AG09309 (cell line): ENCODE results near the gene WHRN.

Source experiments
- DNase-seq: peaks from one replicate; pipeline ENCODE4 v3.0.0-alpha.2; 2010; ENCODE audit warnings: low read depth
- H3K4me3 ChIP-seq: 2 replicates; pipeline ENCODE4 v1.5.1; 2011; ENCODE audit warnings: mild to moderate bottlenecking, low read depth, low read length, moderate library complexity; ENCODE audit not compliant: control insufficient read depth
- TF ChIP-seq, protein P1 (sequence below): IDR thresholded peaks from 2 replicates; pipeline ENCODE4 v1.5.1; 2011; ENCODE audit warnings: mild to moderate bottlenecking, low read depth, low read length, inconsistent platforms; ENCODE audit not compliant: insufficient read depth, control insufficient read depth; ENCODE audit errors: missing control alignments

WHRN gene

DNA sequence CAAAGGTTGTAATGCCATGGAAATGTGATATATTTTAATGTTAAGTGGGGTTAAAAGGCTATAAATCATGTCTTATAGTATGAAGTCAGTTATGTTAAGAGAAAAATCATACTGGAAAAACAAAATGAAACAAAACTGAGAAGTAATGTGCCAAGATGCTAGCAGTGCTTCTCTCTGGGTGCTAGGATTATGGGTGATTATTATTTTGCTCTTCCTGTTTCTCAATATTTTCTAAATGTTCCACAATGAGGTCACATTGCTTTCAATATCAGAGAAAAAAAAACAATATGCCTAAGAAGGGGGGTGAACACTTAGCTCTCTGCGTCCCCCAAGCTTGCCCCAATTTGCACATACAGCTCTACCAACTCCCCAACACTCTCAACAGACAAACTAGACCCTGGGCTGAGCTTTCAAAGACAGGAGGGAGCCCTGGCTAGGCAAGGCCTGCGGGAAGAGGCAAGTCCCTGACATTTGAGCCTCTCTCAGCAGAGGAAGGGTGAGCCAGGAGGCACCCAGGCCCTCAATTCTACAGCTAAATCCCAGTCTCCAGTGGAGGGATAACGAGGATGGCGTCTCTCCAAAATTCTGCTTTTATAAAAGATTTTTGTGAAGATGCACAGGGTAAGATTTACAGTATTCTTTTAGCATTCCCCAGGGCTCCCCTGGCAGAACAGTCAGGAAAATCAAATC, 24.4 kb downstream of the WHRN start:
- no peak for DNase-seq
- H3K4me3 ChIP-seq, result no peak overlapping the region
- TF ChIP-seq, protein P1, sequence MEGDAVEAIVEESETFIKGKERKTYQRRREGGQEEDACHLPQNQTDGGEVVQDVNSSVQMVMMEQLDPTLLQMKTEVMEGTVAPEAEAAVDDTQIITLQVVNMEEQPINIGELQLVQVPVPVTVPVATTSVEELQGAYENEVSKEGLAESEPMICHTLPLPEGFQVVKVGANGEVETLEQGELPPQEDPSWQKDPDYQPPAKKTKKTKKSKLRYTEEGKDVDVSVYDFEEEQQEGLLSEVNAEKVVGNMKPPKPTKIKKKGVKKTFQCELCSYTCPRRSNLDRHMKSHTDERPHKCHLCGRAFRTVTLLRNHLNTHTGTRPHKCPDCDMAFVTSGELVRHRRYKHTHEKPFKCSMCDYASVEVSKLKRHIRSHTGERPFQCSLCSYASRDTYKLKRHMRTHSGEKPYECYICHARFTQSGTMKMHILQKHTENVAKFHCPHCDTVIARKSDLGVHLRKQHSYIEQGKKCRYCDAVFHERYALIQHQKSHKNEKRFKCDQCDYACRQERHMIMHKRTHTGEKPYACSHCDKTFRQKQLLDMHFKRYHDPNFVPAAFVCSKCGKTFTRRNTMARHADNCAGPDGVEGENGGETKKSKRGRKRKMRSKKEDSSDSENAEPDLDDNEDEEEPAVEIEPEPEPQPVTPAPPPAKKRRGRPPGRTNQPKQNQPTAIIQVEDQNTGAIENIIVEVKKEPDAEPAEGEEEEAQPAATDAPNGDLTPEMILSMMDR, result no peak

DNA sequence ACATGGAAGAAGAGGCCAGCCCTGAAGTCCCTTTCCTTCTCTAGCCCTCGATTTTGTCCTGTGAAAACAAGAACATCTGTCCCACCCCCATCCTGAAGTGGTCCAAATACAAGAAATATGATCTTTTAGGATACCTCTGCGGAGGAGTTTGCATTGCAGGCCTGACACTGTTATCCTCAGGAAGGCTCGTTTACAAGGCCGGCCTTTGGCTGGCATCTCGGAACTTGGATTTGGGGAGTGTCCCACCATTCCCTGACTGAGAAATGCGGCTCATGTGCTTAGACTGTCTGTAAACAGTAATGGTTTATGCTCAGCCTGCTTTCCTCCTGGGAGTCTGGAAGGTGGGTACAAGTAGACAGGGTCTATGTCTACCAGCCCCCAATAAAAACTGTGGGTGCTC, 26.4 kb downstream of the WHRN start:
- TF ChIP-seq, protein P1, result no peak
- no peak for DNase-seq
- H3K4me3 ChIP-seq, result no peak overlapping the region

GRCh38 chr9:114478459-114478858, 26.8 kb downstream of the WHRN start:
- TF ChIP-seq, protein P1, result no peak
- H3K4me3 ChIP-seq, result no peak overlapping the region
- DNase-seq, result no peak

- TF ChIP-seq, protein P1, result no peak
Measured at GRCh38 chr9:114477642-114478041, 27.6 kb downstream of the WHRN start.

DNA sequence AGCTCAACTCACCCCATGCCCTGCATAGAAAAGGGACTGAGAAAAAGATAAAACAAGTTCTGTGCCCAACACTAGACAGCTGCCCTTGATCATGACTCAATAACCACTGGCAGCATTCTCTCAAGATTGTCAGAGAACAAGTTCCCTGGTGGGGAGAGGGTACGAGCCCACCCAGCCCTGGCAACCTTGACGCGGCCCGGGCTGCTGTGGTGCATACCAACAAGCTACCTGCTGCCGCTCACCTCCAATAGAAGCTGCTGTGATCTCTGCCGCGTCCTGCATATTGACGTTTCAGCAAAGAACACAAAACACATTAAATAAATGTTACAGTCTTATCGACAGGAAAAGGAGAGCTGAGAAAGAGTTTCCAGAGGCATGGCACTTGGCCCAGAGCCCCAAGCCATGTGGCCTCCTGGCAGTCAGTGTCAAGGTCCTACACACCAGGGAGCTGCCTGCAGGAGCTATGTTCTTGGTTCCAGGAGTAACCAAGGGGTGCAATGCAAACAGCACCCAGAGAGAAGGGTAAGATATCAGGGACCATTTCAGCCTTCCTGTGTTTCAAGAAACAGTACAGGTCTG, 28.3 kb downstream of the WHRN start:
- TF ChIP-seq, protein P1, result no peak
- no peak overlapping the region for H3K4me3 ChIP-seq
- DNase-seq, result no peak

More at GRCh38 chr9:114477642-114478041, 27.6 kb downstream of the WHRN start:
- no peak for DNase-seq
- no peak overlapping the region for H3K4me3 ChIP-seq

- TF ChIP-seq, protein P1, result no peak
- no peak for DNase-seq
- no peak overlapping the region for H3K4me3 ChIP-seq
Measured at GRCh38 chr9:114475412-114476135, 29.7 kb downstream of the WHRN start.
